ENCODE measurements around the gene SLCO4A1.

Gene SLCO4A1

GRCh38 chr20:62652894-62653305 is 10.6 kb downstream of the SLCO4A1 start:
- no peak for DNase-seq

- DNase-seq, result no peak
These were observed 11.1 kb downstream of the SLCO4A1 start for GRCh38 chr20:62653373-62653772.

GRCh38 chr20:62653951-62654685 is 11.8 kb downstream of the SLCO4A1 start:
- DNase-seq, result no peak

GRCh38 chr20:62655282-62656196 is 13.2 kb downstream of the SLCO4A1 start:
- no peak for DNase-seq

- no peak for DNase-seq
These were observed 14.1 kb downstream of the SLCO4A1 start for GRCh38 chr20:62656197-62656918.

GRCh38 chr20:62656919-62657588 is 14.8 kb downstream of the SLCO4A1 start:
- DNase-seq, result no peak

GRCh38 chr20:62657589-62657942 is 15.3 kb downstream of the SLCO4A1 start:
- no peak for DNase-seq

GRCh38 chr20:62657956-62658355 is 15.7 kb downstream of the SLCO4A1 start:
- DNase-seq, result no peak

GRCh38 chr20:62658593-62659178 is 16.4 kb downstream of the SLCO4A1 start:
- DNase-seq, result no peak

GRCh38 chr20:62659488-62660239 is 17.4 kb downstream of the SLCO4A1 start:
- DNase-seq, result no peak

- DNase-seq, result no peak
These were observed 17.9 kb downstream of the SLCO4A1 start for GRCh38 chr20:62660240-62660615.

- DNase-seq, result no peak
These were observed 18.5 kb downstream of the SLCO4A1 start for GRCh38 chr20:62660768-62661167.

- DNase-seq, result no peak
These were observed 19.3 kb downstream of the SLCO4A1 start for GRCh38 chr20:62661647-62662046.

- no peak for DNase-seq
These were observed 20.1 kb downstream of the SLCO4A1 start for GRCh38 chr20:62662422-62662821.

- no peak for DNase-seq
These were observed 21.1 kb downstream of the SLCO4A1 start for GRCh38 chr20:62663145-62664018.

GRCh38 chr20:62664019-62664971 is 22.0 kb downstream of the SLCO4A1 start:
- DNase-seq, result no peak

- no peak for DNase-seq
These were observed 23.0 kb downstream of the SLCO4A1 start for GRCh38 chr20:62665153-62665754.

- no peak for DNase-seq
These were observed 23.8 kb downstream of the SLCO4A1 start for GRCh38 chr20:62665826-62666735.

All from activated CD4-positive, alpha-beta T cell treated with anti-CD3 and anti-CD28 coated beads for 48 hours (primary cell).